Cardiac fibroblast (primary cell): ENCODE data around the gene C1orf116.
A peak's percentile ranks its signal among the peaks of the same experiment; 100 is the strongest.

Experiments used
- DNase-seq, 2 donors: peaks; one replicate each; pipeline versions ENCODE4 v3.0.0 to v3.0.0-alpha.2; 2010; ENCODE audit warnings: low read depth in 2 of 2
- H3K4me3 ChIP-seq, 2 donors: replicated peaks in 1 of 2; 1 replicate in 1 of 2; 2 replicates in 1 of 2; pipeline ENCODE4 v1.5.1; 2011; ENCODE audit warnings: low read depth in 2 of 2, low read length in 2 of 2, mild to moderate bottlenecking in 2 of 2, moderate library complexity in 1 of 2
- CTCF ChIP-seq: IDR thresholded peaks from one replicate; pipeline ENCODE4 v1.5.1; 2011; ENCODE audit warnings: low read depth, mild to moderate bottlenecking, low read length, inconsistent platforms

The C1orf116 gene

GRCh38 chr1:207017615-207018559, 14.7 kb downstream of the C1orf116 start:
- DNase-seq, result peak in 1 of 2 donors; percentile 43
- H3K4me3 ChIP-seq, result no peak overlapping the region
- no peak for TF ChIP-seq CTCF

GRCh38 chr1:207015791-207016190, 16.8 kb downstream of the C1orf116 start:
- H3K4me3 ChIP-seq, result no peak overlapping the region
- no peak for TF ChIP-seq CTCF
- no peak for DNase-seq

- H3K4me3 ChIP-seq, result no peak overlapping the region
- TF ChIP-seq CTCF, result no peak
- DNase-seq, result no peak
Observed at GRCh38 chr1:207014728-207015127, 17.8 kb downstream of the C1orf116 start.

- H3K4me3 ChIP-seq, result no peak overlapping the region
- DNase-seq, result no peak
- no peak for TF ChIP-seq CTCF
Observed at GRCh38 chr1:207013321-207014085, 19.1 kb downstream of the C1orf116 start.

GRCh38 chr1:207010726-207011125, 21.8 kb downstream of the C1orf116 start:
- no peak for DNase-seq
- no peak for TF ChIP-seq CTCF
- H3K4me3 ChIP-seq, result no peak overlapping the region

- no peak overlapping the region for H3K4me3 ChIP-seq
- no peak for TF ChIP-seq CTCF
- no peak for DNase-seq
Observed at GRCh38 chr1:207009945-207010344, 22.6 kb downstream of the C1orf116 start.
